ENCODE measurements around the gene CDC42BPG. TPM values are rescaled to one million over a fixed set of nuclear protein-coding genes. Genes with fewer than 3 reads are reported as not detected.
A peak's percentile ranks its signal among the peaks of the same experiment; 100 is the strongest.

Gene CDC42BPG
- total and polyA plus RNA-seq, 9 of the 15 experiments (the other 6 are each of a cell fraction or from before 2014, with no cell fraction given), result 0.04 to 8.8 (median 2.1) TPM

DNA sequence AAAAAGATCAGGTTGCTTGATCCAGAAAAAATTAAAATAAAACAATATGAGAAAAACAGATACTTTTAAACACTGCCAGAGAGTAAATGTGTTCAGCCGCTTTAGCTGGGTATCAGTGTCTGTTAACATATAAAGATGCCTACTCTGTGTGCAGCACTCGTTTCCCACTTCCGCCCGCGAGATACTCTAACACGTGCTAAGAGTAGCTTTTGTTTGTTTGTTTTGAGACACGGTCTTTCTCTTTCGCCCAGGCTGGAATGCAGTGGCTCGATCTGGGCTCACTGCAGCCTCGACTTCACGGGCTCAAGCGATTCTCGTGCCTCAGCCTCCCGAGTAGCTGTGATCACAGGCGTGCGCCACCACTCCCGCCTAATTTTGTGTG is 33.6 kb downstream of the CDC42BPG start (continued):
- TF ChIP-seq, protein P1, sequence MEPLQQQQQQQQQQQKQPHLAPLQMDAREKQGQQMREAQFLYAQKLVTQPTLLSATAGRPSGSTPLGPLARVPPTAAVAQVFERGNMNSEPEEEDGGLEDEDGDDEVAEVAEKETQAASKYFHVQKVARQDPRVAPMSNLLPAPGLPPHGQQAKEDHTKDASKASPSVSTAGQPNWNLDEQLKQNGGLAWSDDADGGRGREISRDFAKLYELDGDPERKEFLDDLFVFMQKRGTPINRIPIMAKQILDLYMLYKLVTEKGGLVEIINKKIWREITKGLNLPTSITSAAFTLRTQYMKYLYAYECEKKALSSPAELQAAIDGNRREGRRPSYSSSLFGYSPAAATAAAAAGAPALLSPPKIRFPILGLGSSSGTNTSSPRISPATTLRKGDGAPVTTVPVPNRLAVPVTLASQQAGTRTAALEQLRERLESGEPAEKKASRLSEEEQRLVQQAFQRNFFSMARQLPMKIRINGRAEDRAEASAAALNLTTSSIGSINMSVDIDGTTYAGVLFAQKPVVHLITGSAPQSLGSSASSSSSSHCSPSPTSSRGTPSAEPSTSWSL (CRISPR knock-in tag; IDR thresholded peaks at IDR 0.05; ENCODE audit: borderline replicate concordance), result no peak
- TF ChIP-seq CHD4 (IDR thresholded peaks at IDR 0.05; ENCODE audit: insufficient read depth, insufficient replicate concordance, low read depth, low read length, poor library complexity, severe bottlenecking) (no peak), THRAP3 (IDR thresholded peaks at IDR 0.05; ENCODE audit: borderline replicate concordance) (no peak), ZBTB9 (CRISPR knock-in tag; IDR thresholded peaks at IDR 0.05) (no peak), PURB (CRISPR knock-in tag; IDR thresholded peaks at IDR 0.05; ENCODE audit: low read depth) (no peak), XRCC5 (IDR thresholded peaks at IDR 0.05; ENCODE audit: low read depth, low read length) (0 out of 2 replicates have a peak, but pooled peaks have one; percentile 16), ZNF695 (CRISPR knock-in tag; IDR thresholded peaks at IDR 0.05) (no peak), ZNF140 (CRISPR knock-in tag; IDR thresholded peaks at IDR 0.05) (no peak), SAFB2 (IDR thresholded peaks at IDR 0.05; ENCODE audit: borderline replicate concordance, low read depth, low read length, severe bottlenecking) (no peak), E2F6 (IDR thresholded peaks at IDR 0.05; ENCODE audit: borderline replicate concordance in 1 of 2, extremely low read depth in 1 of 2, insufficient read depth in 1 of 2, insufficient read length in 1 of 2, low read depth in 1 of 2, low read length in 1 of 2, poor library complexity in 1 of 2, severe bottlenecking in 1 of 2) (peak in 1 of 2 experiments; percentile 51), NFIX (CRISPR knock-in tag; IDR thresholded peaks at IDR 0.05; ENCODE audit: low read depth) (no peak), ELF2 (CRISPR knock-in tag; IDR thresholded peaks at IDR 0.05) (no peak), SREBF2 (CRISPR knock-in tag; IDR thresholded peaks at IDR 0.05) (no peak)
- TF ChIP-seq, protein P2, sequence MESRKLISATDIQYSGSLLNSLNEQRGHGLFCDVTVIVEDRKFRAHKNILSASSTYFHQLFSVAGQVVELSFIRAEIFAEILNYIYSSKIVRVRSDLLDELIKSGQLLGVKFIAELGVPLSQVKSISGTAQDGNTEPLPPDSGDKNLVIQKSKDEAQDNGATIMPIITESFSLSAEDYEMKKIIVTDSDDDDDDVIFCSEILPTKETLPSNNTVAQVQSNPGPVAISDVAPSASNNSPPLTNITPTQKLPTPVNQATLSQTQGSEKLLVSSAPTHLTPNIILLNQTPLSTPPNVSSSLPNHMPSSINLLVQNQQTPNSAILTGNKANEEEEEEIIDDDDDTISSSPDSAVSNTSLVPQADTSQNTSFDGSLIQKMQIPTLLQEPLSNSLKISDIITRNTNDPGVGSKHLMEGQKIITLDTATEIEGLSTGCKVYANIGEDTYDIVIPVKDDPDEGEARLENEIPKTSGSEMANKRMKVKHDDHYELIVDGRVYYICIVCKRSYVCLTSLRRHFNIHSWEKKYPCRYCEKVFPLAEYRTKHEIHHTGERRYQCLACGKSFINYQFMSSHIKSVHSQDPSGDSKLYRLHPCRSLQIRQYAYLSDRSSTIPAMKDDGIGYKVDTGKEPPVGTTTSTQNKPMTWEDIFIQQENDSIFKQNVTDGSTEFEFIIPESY (CRISPR knock-in tag; IDR thresholded peaks at IDR 0.05), result 0 out of 2 replicates have a peak, but pooled peaks have one; percentile 36
- TF ChIP-seq, protein P3, sequence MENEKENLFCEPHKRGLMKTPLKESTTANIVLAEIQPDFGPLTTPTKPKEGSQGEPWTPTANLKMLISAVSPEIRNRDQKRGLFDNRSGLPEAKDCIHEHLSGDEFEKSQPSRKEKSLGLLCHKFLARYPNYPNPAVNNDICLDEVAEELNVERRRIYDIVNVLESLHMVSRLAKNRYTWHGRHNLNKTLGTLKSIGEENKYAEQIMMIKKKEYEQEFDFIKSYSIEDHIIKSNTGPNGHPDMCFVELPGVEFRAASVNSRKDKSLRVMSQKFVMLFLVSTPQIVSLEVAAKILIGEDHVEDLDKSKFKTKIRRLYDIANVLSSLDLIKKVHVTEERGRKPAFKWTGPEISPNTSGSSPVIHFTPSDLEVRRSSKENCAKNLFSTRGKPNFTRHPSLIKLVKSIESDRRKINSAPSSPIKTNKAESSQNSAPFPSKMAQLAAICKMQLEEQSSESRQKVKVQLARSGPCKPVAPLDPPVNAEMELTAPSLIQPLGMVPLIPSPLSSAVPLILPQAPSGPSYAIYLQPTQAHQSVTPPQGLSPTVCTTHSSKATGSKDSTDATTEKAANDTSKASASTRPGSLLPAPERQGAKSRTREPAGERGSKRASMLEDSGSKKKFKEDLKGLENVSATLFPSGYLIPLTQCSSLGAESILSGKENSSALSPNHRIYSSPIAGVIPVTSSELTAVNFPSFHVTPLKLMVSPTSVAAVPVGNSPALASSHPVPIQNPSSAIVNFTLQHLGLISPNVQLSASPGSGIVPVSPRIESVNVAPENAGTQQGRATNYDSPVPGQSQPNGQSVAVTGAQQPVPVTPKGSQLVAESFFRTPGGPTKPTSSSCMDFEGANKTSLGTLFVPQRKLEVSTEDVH (IDR thresholded peaks at IDR 0.05; ENCODE audit: low read depth, partially characterized antibody), result no peak
- TF ChIP-seq, protein P4, sequence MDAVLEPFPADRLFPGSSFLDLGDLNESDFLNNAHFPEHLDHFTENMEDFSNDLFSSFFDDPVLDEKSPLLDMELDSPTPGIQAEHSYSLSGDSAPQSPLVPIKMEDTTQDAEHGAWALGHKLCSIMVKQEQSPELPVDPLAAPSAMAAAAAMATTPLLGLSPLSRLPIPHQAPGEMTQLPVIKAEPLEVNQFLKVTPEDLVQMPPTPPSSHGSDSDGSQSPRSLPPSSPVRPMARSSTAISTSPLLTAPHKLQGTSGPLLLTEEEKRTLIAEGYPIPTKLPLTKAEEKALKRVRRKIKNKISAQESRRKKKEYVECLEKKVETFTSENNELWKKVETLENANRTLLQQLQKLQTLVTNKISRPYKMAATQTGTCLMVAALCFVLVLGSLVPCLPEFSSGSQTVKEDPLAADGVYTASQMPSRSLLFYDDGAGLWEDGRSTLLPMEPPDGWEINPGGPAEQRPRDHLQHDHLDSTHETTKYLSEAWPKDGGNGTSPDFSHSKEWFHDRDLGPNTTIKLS (IDR thresholded peaks at IDR 0.05; ENCODE audit: borderline replicate concordance, low read depth), result no peak

Measured in K562 (cell line).